GM23248 (cell line): ENCODE data around the gene ZMIZ1. TPM values are rescaled to one million over a fixed set of nuclear protein-coding genes. Genes with fewer than 3 reads are reported as not detected.

Source experiments
- DNase-seq: peaks from one replicate; pipeline ENCODE4 v3.0.0-alpha.2; 2015
- H2AFZ ChIP-seq: fragments of 200-600 bp; sonication (generic); 2 replicates; pipeline ENCODE4 v1.6.1; 2016; ENCODE audit warnings: antibody characterized with exemption
- H3F3A ChIP-seq: fragments of 200-600 bp; sonication (generic); 2 replicates; pipeline ENCODE4 v1.6.1; 2016; ENCODE audit warnings: mild to moderate bottlenecking, antibody characterized with exemption, mixed run types; ENCODE audit not compliant: insufficient read depth
- H3K27ac ChIP-seq: fragments of 200-600 bp; sonication (generic); 2 replicates; pipeline ENCODE4 v1.5.1; 2016; ENCODE audit warnings: mild to moderate bottlenecking
- H3K27me3 ChIP-seq: fragments of 200-600 bp; sonication (generic); replicated peaks from 2 replicates; pipeline ENCODE4 v1.6.1; 2016; ENCODE audit warnings: mild to moderate bottlenecking; ENCODE audit not compliant: insufficient read depth
- H3K36me3 ChIP-seq: fragments of 200-600 bp; sonication (generic); 2 replicates; pipeline ENCODE4 v1.6.1; 2016; ENCODE audit warnings: low read depth, mild to moderate bottlenecking
- H3K4me1 ChIP-seq: fragments of 200-600 bp; sonication (generic); 2 replicates; pipeline ENCODE4 v1.6.1; 2016; ENCODE audit warnings: mild to moderate bottlenecking; ENCODE audit not compliant: insufficient read depth
- H3K4me2 ChIP-seq: fragments of 200-600 bp; sonication (generic); one replicate; pipeline ENCODE4 v1.6.1; 2016; ENCODE audit warnings: mild to moderate bottlenecking; ENCODE audit not compliant: unreplicated experiment
- H3K4me3 ChIP-seq: fragments of 200-600 bp; sonication (generic); 2 replicates; pipeline ENCODE4 v1.5.1; 2016; ENCODE audit warnings: mild to moderate bottlenecking
- H3K79me2 ChIP-seq: fragments of 200-600 bp; sonication (generic); 2 replicates; pipeline ENCODE4 v1.6.1; 2016; ENCODE audit warnings: mild to moderate bottlenecking; ENCODE audit not compliant: insufficient read depth
- H3K9ac ChIP-seq: fragments of 200-600 bp; sonication (generic); 2 replicates; pipeline ENCODE4 v1.6.1; 2016; ENCODE audit warnings: mild to moderate bottlenecking
- H3K9me2 ChIP-seq: fragments of 200-600 bp; sonication (generic); 2 replicates; pipeline ENCODE4 v1.6.1; 2016; ENCODE audit warnings: mixed run types, mild to moderate bottlenecking, moderate library complexity; ENCODE audit not compliant: insufficient read depth
- H3K9me3 ChIP-seq: fragments of 200-600 bp; sonication (generic); one replicate; pipeline ENCODE4 v1.6.1; 2017; ENCODE audit warnings: low read depth
- H4K20me1 ChIP-seq: fragments of 200-600 bp; sonication (generic); 2 replicates; pipeline ENCODE4 v1.6.0; 2016; ENCODE audit not compliant: insufficient read depth
- EZH2 ChIP-seq: fragments of 200-600 bp; sonication (generic); IDR thresholded peaks from 2 replicates; pipeline ENCODE4 v1.6.1; 2018; ENCODE audit warnings: antibody characterized with exemption, mild to moderate bottlenecking; ENCODE audit not compliant: insufficient read depth, poor library complexity, severe bottlenecking
- EZH2phosphoT487 ChIP-seq: fragments of 200-600 bp; sonication (generic); IDR thresholded peaks from 2 replicates; pipeline ENCODE4 v1.6.1; 2018; ENCODE audit warnings: antibody characterized with exemption, moderate library complexity, mild to moderate bottlenecking, low read depth; ENCODE audit not compliant: insufficient read depth
- WGBS, 2 experiments: methylation state at CpG; one replicate each; pipeline ENCODE4 v1.1.6; 2015 to 2017; ENCODE audit warnings: low lambda C conversion rate in 2 of 2, low coverage in 1 of 2; ENCODE audit errors: missing lambda C conversion rate in 2 of 2; 5-methylcytosine and 5-hydroxymethylcytosine counted together
- in situ Hi-C: fragments of 300-500 bp; cut with MboI; formaldehyde crosslinking; loops from 2 replicates; pipeline ENCODE4 v1.15.0; 2020
- polyA plus RNA-seq: library from polyadenylated mRNA; unstranded; fragments of >200 nt; fragmentation: Nextera tagmentation; extraction: Ambion mirVana; gene quantifications from 2 replicates; pipeline ENCODE4 v1.2.1, GENCODE V29; 2016
- total RNA-seq: library from RNA; depleted of rRNA; stranded (reverse); fragments of >200 nt; shearing (Covaris generic); gene quantifications from 2 replicates; pipeline ENCODE4 v1.2.3, GENCODE V29; 2014

Gene ZMIZ1
- total and polyA plus RNA-seq, 2 experiments from 2014 or later, result 21.9 to 28.4 TPM

- H3K4me2 ChIP-seq, result peak overlapping the region; percentile 29
- H2AFZ ChIP-seq, result no peak overlapping the region
- peak; percentile 36 for DNase-seq
- H3F3A ChIP-seq, result peaks cover 26% of the 10 kb centered on the region
- WGBS, 2 experiments, result 23 to 27% methylated on average over 4 of the region's 4 CpGs
- in situ Hi-C loops, result no loop called here
- H3K4me3 ChIP-seq, result no peak overlapping the region
- H3K27me3 ChIP-seq, result no peaks in the 10 kb centered on the region
- H4K20me1 ChIP-seq, result no peaks in the 10 kb centered on the region
- H3K4me1 ChIP-seq, result peaks cover 66% of the 10 kb centered on the region
- peak overlapping the region; percentile 99 for H3K27ac ChIP-seq
- H3K36me3 ChIP-seq, result 0 out of 2 replicates have a peak, but pooled peaks cover 3% of the 10 kb centered on the region
- TF ChIP-seq EZH2 (no peak), EZH2phosphoT487 (no peak)
- H3K79me2 ChIP-seq, result peaks cover 89% of the 10 kb centered on the region
- H3K9me3 ChIP-seq, result no peaks in the 10 kb centered on the region
- no peaks in the 10 kb centered on the region for H3K9me2 ChIP-seq
- peak overlapping the region; percentile 87 for H3K9ac ChIP-seq
These were observed 91.4 kb downstream of the ZMIZ1 start for GRCh38 chr10:79160191-79160590.

GRCh38 chr10:79161557-79161956 is 92.8 kb downstream of the ZMIZ1 start:
- Histone ChIP-seq H3K4me3 (no peak overlapping the region), H3K36me3 (peaks cover 5% of the 10 kb centered on the region; the same call in 1 of the 2 replicates), H3K9ac (peak overlapping the region; percentile 87), H3F3A (peaks cover 24% of the 10 kb centered on the region), H3K27ac (peak overlapping the region; percentile 99), H2AFZ (no peak overlapping the region), H3K4me2 (no peak overlapping the region), H3K9me2 (no peaks in the 10 kb centered on the region), H3K79me2 (peaks cover 91% of the 10 kb centered on the region), H4K20me1 (no peaks in the 10 kb centered on the region), H3K9me3 (no peaks in the 10 kb centered on the region), H3K27me3 (no peaks in the 10 kb centered on the region), H3K4me1 (peaks cover 60% of the 10 kb centered on the region)
- 56% methylated on average over 5 of the region's 5 CpGs for WGBS, 2 experiments
- DNase-seq, result peak; percentile 39
- in situ Hi-C loops, result no loop called here
- no peak for TF ChIP-seq EZH2phosphoT487
- TF ChIP-seq EZH2, result no peak

- Histone ChIP-seq H3K4me1 (peaks cover 57% of the 10 kb centered on the region), H3F3A (peaks cover 22% of the 10 kb centered on the region), H3K79me2 (peaks cover 91% of the 10 kb centered on the region), H3K27ac (peak overlapping the region; percentile 99), H3K4me2 (no peak overlapping the region), H3K9me2 (no peaks in the 10 kb centered on the region), H3K9ac (no peak overlapping the region), H2AFZ (no peak overlapping the region), H3K9me3 (no peaks in the 10 kb centered on the region), H4K20me1 (no peaks in the 10 kb centered on the region), H3K27me3 (no peaks in the 10 kb centered on the region), H3K36me3 (peaks cover 10% of the 10 kb centered on the region), H3K4me3 (no peak overlapping the region)
- TF ChIP-seq EZH2, result no peak
- TF ChIP-seq EZH2phosphoT487, result no peak
- no peak for DNase-seq
- in situ Hi-C loops, result no loop called here
- 91% methylated on average over 12 of the region's 12 CpGs for WGBS, 2 experiments
These were observed 93.3 kb downstream of the ZMIZ1 start for GRCh38 chr10:79162022-79162421.

GRCh38 chr10:79162861-79163665 is 94.3 kb downstream of the ZMIZ1 start:
- Histone ChIP-seq H3K4me2 (no peak overlapping the region), H3K36me3 (peaks cover 12% of the 10 kb centered on the region), H3K27me3 (no peaks in the 10 kb centered on the region), H3F3A (peaks cover 18% of the 10 kb centered on the region), H3K4me1 (peaks cover 47% of the 10 kb centered on the region), H3K79me2 (peaks cover 84% of the 10 kb centered on the region), H3K9me3 (no peaks in the 10 kb centered on the region), H3K9me2 (no peaks in the 10 kb centered on the region), H3K27ac (peak overlapping the region; percentile 99), H3K9ac (peak overlapping the region; percentile 31), H2AFZ (no peak overlapping the region), H3K4me3 (no peak overlapping the region), H4K20me1 (no peaks in the 10 kb centered on the region)
- in situ Hi-C loops, result no loop called here
- peak; percentile 87 for DNase-seq
- no peak for TF ChIP-seq EZH2
- TF ChIP-seq EZH2phosphoT487, result no peak
- 48 to 53% methylated on average over 17 of the region's 17 CpGs for WGBS, 2 experiments
